ENCODE measurements around the gene CLCA2. TPM values are rescaled to one million over a fixed set of nuclear protein-coding genes. Genes with fewer than 3 reads are reported as not detected.

CLCA2 gene
- total and polyA plus RNA-seq, 2 of the 8 experiments (the other 6 are each of a cell fraction or from before 2014, with no cell fraction given) = not detected

- POLR2A ChIA-PET (ENCODE audit: partially characterized antibody) = interaction anchor here (1.0 to 1.4 kb wide), 5 partner anchors 13 to 307 kb away, joined by 3 to 4 read pairs (median 4); partner anchors contain the start of gene SH3GLB1
- WGBS, 2 experiments (ENCODE audit: extremely low coverage in 1 of 2, insufficient coverage in 1 of 2, insufficient read length in 1 of 2, insufficient replicate concordance in 2 of 2, low coverage in 1 of 2, low lambda C conversion rate in 2 of 2, missing lambda C conversion rate in 1 of 2) = 11% methylated on average over 9 of the region's 9 CpGs; no CpG with 5 or more reads in 1 of the 2 experiments
- CTCF ChIA-PET (ENCODE audit: partially characterized antibody) = interaction anchor here (0.6 to 2.3 kb wide), 6 partner anchors 10 to 486 kb away, joined by 3 to 6 read pairs (median 4); no protein-coding TSS in a partner anchor
Observed at GRCh38 chr1:86396498-86396890, 27.5 kb upstream of the CLCA2 start.

More at GRCh38 chr1:86396498-86396890, 27.5 kb upstream of the CLCA2 start:
- no peak overlapping the region for H3K18ac ChIP-seq (ENCODE audit: extremely low read depth, low read length)
- no peak overlapping the region for H4K8ac ChIP-seq (ENCODE audit: extremely low read depth, insufficient read depth, low read length)
- no peak overlapping the region for H2BK15ac ChIP-seq (ENCODE audit: low read length)
- no peak overlapping the region for H3K14ac ChIP-seq (ENCODE audit: insufficient read length)
- H3K79me1 ChIP-seq (ENCODE audit: low read depth, low read length) = no peaks in the 10 kb centered on the region
- no peak overlapping the region; the same call in 1 of the 2 replicates for H3K27ac ChIP-seq (ENCODE audit: low read depth, low read length)
- no peak overlapping the region; the same call in 1 of the 2 replicates for H2BK12ac ChIP-seq (ENCODE audit: low read depth, low read length)
- no peak for FAIRE-seq
- H3K79me2 ChIP-seq (ENCODE audit: control insufficient read depth in 1 of 2, insufficient read depth in 2 of 2, low read length in 2 of 2) = peaks cover 0 to 32% of the 10 kb centered on the region in 2 experiments; a peak in 2 of 4 replicates
- no peak overlapping the region for H3K56ac ChIP-seq (replicated peaks; ENCODE audit: insufficient read length, low read depth, low read length)
- TF ChIP-seq SP1 (IDR thresholded peaks at IDR 0.05; ENCODE audit: low read depth, low read length) = no peak
- TF ChIP-seq SUZ12 (IDR thresholded peaks at IDR 0.05; ENCODE audit: low read length) = no peak
- TF ChIP-seq SIRT6 (IDR thresholded peaks at IDR 0.05; ENCODE audit: low read length) = no peak
- TF ChIP-seq FOSL1 (IDR thresholded peaks at IDR 0.05; ENCODE audit: insufficient read depth, low read depth, low read length) = no peak
- no peak for TF ChIP-seq NRF1 (IDR thresholded peaks at IDR 0.05; ENCODE audit: low read depth, low read length)
- no peak for TF ChIP-seq KDM5A (IDR thresholded peaks at IDR 0.05; ENCODE audit: low read length)
- no peak for TF ChIP-seq SP2 (IDR thresholded peaks at IDR 0.05; ENCODE audit: low read length)
- no peak for TF ChIP-seq EGR1 (IDR thresholded peaks at IDR 0.05; ENCODE audit: borderline replicate concordance, low read depth, low read length)
- no peak; the same call in 1 of the 2 replicates for TF ChIP-seq E2F6 (IDR thresholded peaks at IDR 0.05)
- TF ChIP-seq KDM4A (IDR thresholded peaks at IDR 0.05; ENCODE audit: low read depth, low read length, severe bottlenecking) = no peak
- no peak for TF ChIP-seq SAP30 (IDR thresholded peaks at IDR 0.05; ENCODE audit: insufficient read depth, insufficient replicate concordance, low read length)
- no peak for TF ChIP-seq EP300 (IDR thresholded peaks at IDR 0.05; ENCODE audit: borderline replicate concordance in 1 of 2, low read depth in 2 of 2, low read length in 2 of 2)
- H2BK120ac ChIP-seq (replicated peaks; ENCODE audit: low read depth, low read length) = no peak overlapping the region
- no peak overlapping the region for H3K23ac ChIP-seq (ENCODE audit: insufficient read length)
- H4K5ac ChIP-seq (ENCODE audit: insufficient read length, low read depth, low read length) = no peak overlapping the region
- peaks cover 6% of the 10 kb centered on the region; the same call in 1 of the 2 replicates for H3K23me2 ChIP-seq (ENCODE audit: low read depth, low read length)
- peak overlapping the region; percentile 64 to 87 (median 82) for H3K4me3 ChIP-seq (ENCODE audit: extremely low read depth in 1 of 4, insufficient read depth in 2 of 4, low read depth in 3 of 4, low read length in 4 of 4)
- H2AK5ac ChIP-seq (ENCODE audit: low read depth, low read length) = no peak overlapping the region
- H3K4ac ChIP-seq (replicated peaks; ENCODE audit: insufficient read length, low read depth, low read length) = no peak overlapping the region
- H2BK20ac ChIP-seq (ENCODE audit: low read length) = no peak overlapping the region
- no peak for DNase-seq (ENCODE audit: low read depth in 1 of 2, low spot score in 2 of 2)
- no peaks in the 10 kb centered on the region for H3K27me3 ChIP-seq (replicated peaks in 1 of 4; ENCODE audit: control insufficient read depth in 3 of 4, extremely low read depth in 1 of 4, insufficient read depth in 3 of 4, low read length in 3 of 4)
- no peak overlapping the region for H4K91ac ChIP-seq (replicated peaks; ENCODE audit: insufficient read length, low read length)
- H3K9ac ChIP-seq (replicated peaks in 1 of 4; ENCODE audit: extremely low read depth in 1 of 4, low read depth in 3 of 4, low read length in 3 of 4) = peak overlapping the region in 2 of 4 experiments; percentile 3 to 41; a peak in 3 of 7 replicates
- no peaks in the 10 kb centered on the region for H3K9me3 ChIP-seq (ENCODE audit: insufficient read depth in 2 of 2, low read depth in 1 of 2, low read length in 1 of 2)
- peak overlapping the region; percentile 95 for H2AFZ ChIP-seq (ENCODE audit: low read length)
- 0 out of 2 replicates have a peak overlapping the region, but pooled peaks have one; percentile 90 for H2BK5ac ChIP-seq (ENCODE audit: low read depth, low read length)
- no peaks in the 10 kb centered on the region for H4K20me1 ChIP-seq (replicated peaks in 1 of 2; ENCODE audit: control insufficient read depth in 1 of 2, insufficient read depth in 2 of 2, low read length in 2 of 2)
- peaks cover 0 to 7% (median 1%) of the 10 kb centered on the region in 4 experiments; a peak in 3 of 7 replicates for H3K4me1 ChIP-seq (replicated peaks in 1 of 4; ENCODE audit: control insufficient read depth in 3 of 4, insufficient read depth in 4 of 4, low read length in 3 of 4)
- peak overlapping the region; percentile 76 to 96 for H3K4me2 ChIP-seq (ENCODE audit: insufficient read depth in 1 of 2, low read depth in 2 of 2, low read length in 2 of 2)
- no peaks in the 10 kb centered on the region for H3K36me3 ChIP-seq (ENCODE audit: control insufficient read depth in 2 of 4, insufficient read depth in 4 of 4, low read length in 3 of 4)

All from H1 (cell line).